Lower leg skin (tissue), 4 donors: ENCODE measurements around the gene TOMM22. TPM values are rescaled to one million over a fixed set of nuclear protein-coding genes. Genes with fewer than 3 reads are reported as not detected.
"Not testable (repeated sequence)": the region's sequence is repeated elsewhere in the genome, so short reads cannot be mapped to it uniquely, and the experiment has no call there.

Source experiments
- DNase-seq, 2 donors: peaks; one replicate each; pipeline ENCODE4 v3.0.0-alpha.2; 2019; ENCODE audit warnings: low spot score in 2 of 2
- H3K4me3 ChIP-seq: fragments of 200-600 bp; sonication (generic); 2 replicates; pipeline ENCODE4 v1.5.1; 2017; ENCODE audit warnings: mild to moderate bottlenecking, low read depth; ENCODE audit not compliant: poor library complexity, severe bottlenecking
- POLR2A ChIP-seq, 2 donors: fragments of 450-650 bp; IDR thresholded peaks; one replicate each; pipeline ENCODE4 v1.6.1; 2016 to 2017; ENCODE audit warnings: antibody characterized with exemption in 2 of 2, mild to moderate bottlenecking in 1 of 2, moderate library complexity in 1 of 2
- WGBS, 2 donors: methylation state at CpG; one replicate each; pipeline ENCODE4 v1.1.5; 2018; 5-methylcytosine and 5-hydroxymethylcytosine counted together
- intact Hi-C: fragments of 100-400 bp; cut with DNase I; formaldehyde crosslinking; loops from one replicate; pipeline ENCODE4 v1.15.0; 2023; ENCODE audit warnings: low total_unique reads
- total RNA-seq, 4 donors: library from RNA; depleted of rRNA; stranded (reverse); fragments of >200 nt; gene quantifications; one replicate each; pipeline ENCODE4 v1.1.0, GENCODE V29; 2016
- TF ChIP-seq, protein P1 (sequence below), 3 donors: fragments of 450-650 bp; IDR thresholded peaks; one replicate each; pipeline ENCODE4 v1.5.1; 2016; ENCODE audit warnings: antibody characterized with exemption in 3 of 3, mild to moderate bottlenecking in 3 of 3, moderate library complexity in 2 of 3

The TOMM22 gene
- total RNA-seq = 10 to 100 TPM; 24.8 to 42.2 (median 34.5) TPM

DNA sequence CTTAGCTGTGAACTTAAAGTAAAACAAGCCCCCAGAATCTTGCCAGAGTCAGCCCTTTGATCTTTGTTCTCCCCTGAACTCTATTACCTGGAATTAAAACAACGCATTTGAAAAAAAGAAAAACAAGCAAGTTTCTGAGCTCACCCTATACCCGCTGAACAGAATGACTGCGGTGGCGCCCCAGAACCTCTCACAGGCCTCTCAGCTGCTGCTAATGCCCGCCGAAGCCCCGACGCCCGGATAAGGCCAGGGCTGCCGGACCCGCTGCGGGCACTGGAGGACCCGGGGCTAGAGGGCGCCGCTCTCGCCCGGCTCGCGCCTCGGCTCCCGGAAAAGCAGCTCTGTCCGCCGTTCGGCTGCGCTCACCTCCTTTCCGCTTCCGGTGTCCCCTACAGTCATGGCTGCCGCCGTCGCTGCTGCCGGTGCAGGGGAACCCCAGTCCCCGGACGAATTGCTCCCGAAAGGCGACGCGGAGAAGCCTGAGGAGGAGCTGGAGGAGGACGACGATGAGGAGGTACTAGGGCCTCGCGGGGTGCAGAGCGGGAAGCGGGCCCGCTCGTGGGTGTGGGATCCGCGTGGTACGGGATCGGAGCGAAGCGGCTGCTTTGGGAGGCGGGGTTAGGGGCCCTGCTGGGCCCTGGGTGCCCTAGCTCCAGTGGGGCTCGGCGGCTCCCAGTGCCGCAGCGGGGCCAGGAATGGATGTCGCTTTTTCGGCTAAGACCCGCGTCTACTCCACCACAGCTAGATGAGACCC, at the start of gene TOMM22:
TOMM22 (plus strand) TSS at position 376 of the 754 bp plus-strand sequence; CDS start at position 398, 22 bp downstream.
- intact Hi-C loops = no loop called here
- WGBS, 2 donors = 0 to 2% methylated on average over 33 to 46 of the region's 60 CpGs

DNA sequence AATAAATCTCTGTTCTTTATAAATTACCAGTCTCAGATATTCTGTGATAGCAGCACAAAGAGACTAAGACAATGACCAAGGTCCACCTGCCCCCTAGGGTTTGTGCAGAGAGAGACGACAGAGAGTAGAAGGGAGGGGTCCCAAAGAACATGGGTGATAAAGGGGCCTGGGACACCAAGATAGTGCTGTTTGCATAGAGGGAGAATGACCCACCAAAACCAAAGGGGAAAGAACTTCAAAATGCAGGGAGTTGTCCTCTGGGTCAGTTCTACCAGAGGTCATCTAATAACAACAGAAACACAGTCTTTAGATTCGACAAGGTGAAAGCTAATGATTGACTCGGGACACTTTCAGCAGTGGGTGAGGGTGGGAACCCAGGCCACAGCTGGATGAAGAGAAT, 49.2 kb upstream of the TOMM22 start:
- 89 to 92% methylated on average over 3 of the region's 3 CpGs for WGBS, 2 donors
- intact Hi-C loops = no loop called here
- no peak for DNase-seq
- TF ChIP-seq, protein P1, sequence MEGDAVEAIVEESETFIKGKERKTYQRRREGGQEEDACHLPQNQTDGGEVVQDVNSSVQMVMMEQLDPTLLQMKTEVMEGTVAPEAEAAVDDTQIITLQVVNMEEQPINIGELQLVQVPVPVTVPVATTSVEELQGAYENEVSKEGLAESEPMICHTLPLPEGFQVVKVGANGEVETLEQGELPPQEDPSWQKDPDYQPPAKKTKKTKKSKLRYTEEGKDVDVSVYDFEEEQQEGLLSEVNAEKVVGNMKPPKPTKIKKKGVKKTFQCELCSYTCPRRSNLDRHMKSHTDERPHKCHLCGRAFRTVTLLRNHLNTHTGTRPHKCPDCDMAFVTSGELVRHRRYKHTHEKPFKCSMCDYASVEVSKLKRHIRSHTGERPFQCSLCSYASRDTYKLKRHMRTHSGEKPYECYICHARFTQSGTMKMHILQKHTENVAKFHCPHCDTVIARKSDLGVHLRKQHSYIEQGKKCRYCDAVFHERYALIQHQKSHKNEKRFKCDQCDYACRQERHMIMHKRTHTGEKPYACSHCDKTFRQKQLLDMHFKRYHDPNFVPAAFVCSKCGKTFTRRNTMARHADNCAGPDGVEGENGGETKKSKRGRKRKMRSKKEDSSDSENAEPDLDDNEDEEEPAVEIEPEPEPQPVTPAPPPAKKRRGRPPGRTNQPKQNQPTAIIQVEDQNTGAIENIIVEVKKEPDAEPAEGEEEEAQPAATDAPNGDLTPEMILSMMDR (IDR thresholded peaks at IDR 0.05) = no peak
- TF ChIP-seq POLR2A (IDR thresholded peaks at IDR 0.05) = no peak
- no peak overlapping the region for H3K4me3 ChIP-seq

More for the DNA sequence above, at the start of gene TOMM22:
- TF ChIP-seq POLR2A (IDR thresholded peaks at IDR 0.05) = no peak
- TF ChIP-seq, protein P1 (IDR thresholded peaks at IDR 0.05) = no peak
- H3K4me3 ChIP-seq = peak within 1 kb of the TSS; percentile 80
- peak; percentile 76 to 97 for DNase-seq

DNA sequence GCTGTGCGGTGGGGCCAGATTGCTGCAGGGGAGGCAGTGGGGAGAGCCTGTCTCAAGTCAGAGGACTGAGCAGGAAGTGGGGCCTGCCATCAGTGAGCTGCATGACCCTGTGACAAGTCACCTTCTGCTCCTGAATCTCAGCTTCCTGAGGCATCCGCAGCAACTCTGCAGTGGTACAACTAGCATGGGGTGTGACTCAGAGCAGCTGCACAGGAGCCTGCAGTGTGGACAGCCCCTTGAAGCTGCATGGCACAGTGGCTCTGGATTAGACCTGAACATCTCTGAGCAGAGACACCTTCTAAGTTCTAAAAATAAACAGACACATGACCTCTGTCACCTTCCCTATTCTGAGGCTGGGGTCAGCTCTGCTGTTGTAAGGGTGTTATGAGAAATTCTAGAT, 43.5 kb upstream of the TOMM22 start:
- no peak overlapping the region for H3K4me3 ChIP-seq
- intact Hi-C loops = no loop called here
- no peak for DNase-seq
- 94 to 100% methylated on average over 2 of the region's 2 CpGs for WGBS, 2 donors
- TF ChIP-seq, protein P1 (IDR thresholded peaks at IDR 0.05) = no peak
- TF ChIP-seq POLR2A (IDR thresholded peaks at IDR 0.05) = no peak

DNA sequence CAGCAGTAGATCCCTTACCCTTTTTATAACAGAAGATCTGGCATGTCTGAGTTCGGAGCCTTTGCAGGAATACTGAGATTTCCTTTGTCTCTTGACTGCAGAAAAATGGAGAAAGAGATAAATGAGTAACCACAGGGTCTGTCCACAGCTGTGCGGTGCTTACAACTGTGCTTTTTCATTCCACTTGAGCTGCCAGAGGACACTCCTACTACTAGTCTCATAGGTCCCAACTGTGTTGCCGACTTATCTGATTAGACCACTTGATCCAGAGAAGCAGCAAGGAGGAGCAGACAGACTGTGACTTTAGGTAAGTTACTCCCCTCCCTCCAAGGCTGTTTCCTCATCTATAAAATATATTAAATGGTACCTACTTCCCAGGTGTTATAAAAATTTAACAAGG, 43.0 kb upstream of the TOMM22 start:
- no peak for DNase-seq
- intact Hi-C loops = no loop called here
- no peak for TF ChIP-seq POLR2A (IDR thresholded peaks at IDR 0.05)
- TF ChIP-seq, protein P1 (IDR thresholded peaks at IDR 0.05) = no peak
- no peak overlapping the region for H3K4me3 ChIP-seq
- WGBS, 2 donors = 88 to 94% methylated on average over 3 of the region's 3 CpGs

DNA sequence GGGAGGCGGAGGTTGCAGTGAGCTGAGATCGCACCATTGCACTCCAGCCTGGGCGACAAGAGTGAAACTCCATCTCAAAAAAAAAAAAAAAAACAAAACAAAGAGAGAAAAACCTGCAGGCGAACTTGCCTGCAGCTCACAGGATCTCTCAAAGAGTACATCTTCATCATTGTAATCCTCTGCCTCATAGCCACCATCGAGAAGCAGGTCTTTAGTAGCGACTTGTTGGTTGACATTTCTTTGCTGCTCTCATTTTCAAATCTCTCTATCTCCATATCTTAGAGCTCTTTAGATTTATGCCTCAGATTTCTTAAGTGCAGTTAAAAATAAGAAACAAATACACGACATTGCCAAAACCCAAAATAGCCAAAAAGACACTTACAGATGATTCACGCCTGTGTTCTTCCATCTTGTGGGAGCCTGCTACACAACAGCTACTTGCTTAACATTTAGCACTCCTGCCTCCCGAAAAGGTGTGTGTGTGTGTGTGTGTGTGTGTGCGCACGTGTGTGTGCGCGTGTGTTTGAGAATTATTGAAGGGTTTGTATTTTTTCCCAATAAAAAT, 40.2 kb upstream of the TOMM22 start:
- intact Hi-C loops = no loop called here
- H3K4me3 ChIP-seq = no peak overlapping the region
- WGBS, 2 donors = 76 to 80% methylated on average over 13 of the region's 13 CpGs
- no peak for TF ChIP-seq POLR2A (IDR thresholded peaks at IDR 0.05)
- TF ChIP-seq, protein P1 (IDR thresholded peaks at IDR 0.05) = no peak
- DNase-seq = no peak

DNA sequence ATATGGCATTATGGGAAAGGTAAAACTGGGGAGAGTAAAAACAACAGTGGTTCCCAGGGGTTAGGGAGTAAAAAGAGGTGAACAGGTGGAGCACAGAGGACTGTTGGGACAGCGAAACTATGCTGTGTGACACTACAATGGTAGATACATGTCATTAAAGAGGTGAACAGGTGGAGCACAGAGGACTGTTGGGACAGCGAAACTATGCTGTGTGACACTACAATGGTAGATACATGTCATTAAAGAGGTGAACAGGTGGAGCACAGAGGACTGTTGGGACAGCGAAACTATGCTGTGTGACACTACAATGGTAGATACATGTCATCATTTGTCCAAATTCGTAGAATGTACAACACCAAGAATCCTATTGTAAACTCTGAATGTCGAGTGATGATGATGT, 37.5 kb upstream of the TOMM22 start:
- intact Hi-C loops, H3K4me3 ChIP-seq, DNase-seq: not testable (repeated sequence)
- 92 to 94% methylated on average over 5 of the region's 5 CpGs for WGBS, 2 donors
